Lower leg skin (tissue), 3 donors: ENCODE data around the gene THSD7B.

Source experiments
- CTCF ChIP-seq, 3 donors: fragments of 450-650 bp; IDR thresholded peaks; one replicate each; pipeline ENCODE4 v1.5.1; 2016; ENCODE audit warnings: antibody characterized with exemption in 3 of 3, mild to moderate bottlenecking in 3 of 3, moderate library complexity in 2 of 3
- POLR2A ChIP-seq, 2 donors: fragments of 450-650 bp; IDR thresholded peaks; one replicate each; pipeline ENCODE4 v1.6.1; 2016 to 2017; ENCODE audit warnings: antibody characterized with exemption in 2 of 2, mild to moderate bottlenecking in 1 of 2, moderate library complexity in 1 of 2

GRCh38 chr2:137161250-137161649, 395.9 kb downstream of the THSD7B start:
- TF ChIP-seq CTCF (IDR thresholded peaks at IDR 0.05) (no peak), POLR2A (IDR thresholded peaks at IDR 0.05) (no peak)
